Eye (tissue), 1 donor: Measurements from ENCODE around the gene LIMD2.

Source experiments
- DNase-seq: peaks from one replicate; pipeline ENCODE4 v3.0.0-alpha.2; 2015

The LIMD2 gene

DNA sequence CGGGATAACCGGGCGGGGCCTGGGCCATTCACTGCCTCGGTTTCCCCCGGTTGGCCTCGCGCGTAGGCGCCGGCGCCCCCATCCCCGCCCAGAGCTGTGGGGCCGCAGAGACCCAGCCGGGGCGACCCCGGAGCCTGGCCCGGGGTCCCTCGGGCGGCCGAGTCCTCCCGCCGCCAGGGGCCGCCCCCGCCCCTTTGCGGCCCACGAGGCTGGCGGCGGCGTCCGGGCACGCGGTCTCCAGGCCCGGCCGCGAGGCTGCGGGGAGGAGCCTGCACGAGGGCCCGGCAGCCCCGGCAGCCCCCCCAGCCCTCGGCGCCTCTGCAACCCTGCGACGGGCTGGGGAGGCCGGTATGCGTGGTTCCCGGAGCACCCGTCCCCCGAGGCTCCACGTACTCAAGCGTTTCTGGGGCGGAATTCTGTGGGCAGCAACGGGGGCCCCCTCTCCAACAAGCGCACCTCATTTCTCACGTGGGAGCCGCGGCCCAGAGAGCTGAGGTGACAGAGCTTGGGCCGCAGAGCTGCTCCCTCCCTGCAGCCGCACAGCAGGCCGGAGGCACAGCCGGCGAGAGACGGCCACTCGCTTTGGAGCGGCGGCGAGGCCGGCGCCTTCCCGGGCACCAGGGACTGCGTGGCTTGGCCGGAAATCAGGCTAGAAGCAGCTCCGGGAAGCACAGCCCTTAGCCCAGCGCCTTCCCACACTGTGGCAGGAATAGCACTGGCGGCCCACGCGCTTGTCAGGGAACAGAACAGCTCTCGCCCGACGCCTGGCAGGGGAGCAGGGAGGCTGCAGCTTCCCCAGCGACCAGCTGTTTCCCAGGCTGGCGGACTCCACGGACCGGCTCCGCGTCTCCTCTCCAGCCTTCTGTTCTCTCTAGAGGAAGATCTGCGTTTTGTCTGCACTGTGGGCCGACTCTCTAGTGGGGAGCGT is 867 bp upstream of the LIMD2 start:
- DNase-seq, result peak; percentile 81

DNA sequence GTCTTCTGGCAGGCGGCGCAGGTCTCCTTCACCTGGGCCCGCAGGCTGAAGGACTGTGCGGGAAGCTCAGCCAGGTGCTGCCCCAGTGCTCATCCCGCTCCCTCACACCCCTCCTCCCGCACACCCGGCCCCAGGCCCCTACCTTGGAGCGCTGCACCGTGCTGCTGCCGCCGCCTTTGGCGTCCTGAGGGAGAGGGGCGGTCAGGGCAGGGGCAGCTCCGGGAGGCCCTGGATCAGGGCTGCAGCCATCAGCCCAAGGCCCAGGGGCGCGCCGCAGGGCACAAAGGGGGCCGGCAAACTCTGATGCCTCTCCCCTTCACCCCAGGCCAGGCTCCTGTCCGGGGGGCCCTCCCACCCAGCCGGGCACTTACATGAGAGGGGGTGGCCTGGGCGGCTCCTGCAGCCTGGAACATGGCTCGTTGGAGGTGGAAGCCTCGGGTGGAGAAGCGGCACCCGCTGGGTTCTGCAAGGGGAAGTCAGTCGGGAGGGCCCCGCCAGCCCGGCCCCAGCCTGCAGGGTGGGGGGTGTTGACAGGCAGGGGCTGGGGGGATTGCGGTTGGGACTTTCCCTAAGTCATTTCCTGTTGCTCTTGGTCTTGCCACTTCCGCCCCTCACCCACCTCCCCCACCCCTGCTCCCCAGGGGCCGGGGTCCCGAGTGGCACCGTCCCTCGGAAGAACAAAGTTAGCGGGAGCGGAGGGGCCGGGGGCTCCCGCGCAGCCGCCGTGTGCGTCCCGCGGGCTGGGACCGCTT is 863 bp downstream of the LIMD2 start:
- DNase-seq, result peak; percentile 75

DNA sequence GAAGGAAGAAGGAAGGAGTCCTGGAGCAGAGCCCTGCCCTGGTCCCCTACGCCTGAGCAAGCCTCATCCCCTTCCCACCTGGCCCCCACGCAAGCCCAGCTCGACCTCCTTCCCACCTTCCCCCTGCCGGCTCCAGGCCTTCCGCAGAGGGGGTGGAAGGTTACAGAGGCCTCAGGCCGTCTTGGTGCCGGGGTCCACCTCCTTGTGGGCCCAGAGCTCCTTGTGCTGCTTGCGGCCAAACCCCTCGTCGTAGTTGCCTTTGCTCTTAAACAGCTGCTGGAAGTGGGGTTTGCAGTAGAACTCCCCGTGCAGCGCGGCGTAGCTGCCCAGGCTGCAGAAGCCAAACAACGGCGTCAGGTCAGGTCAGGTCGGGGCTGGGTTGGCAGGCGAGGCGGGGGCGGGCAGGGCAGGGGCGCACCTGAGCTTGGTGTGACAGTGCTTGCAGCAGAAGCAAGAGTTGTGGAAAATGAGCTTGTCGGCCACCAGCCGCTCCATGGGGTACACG is 1.5 kb downstream of the LIMD2 start:
- peak; percentile 9 for DNase-seq

DNA sequence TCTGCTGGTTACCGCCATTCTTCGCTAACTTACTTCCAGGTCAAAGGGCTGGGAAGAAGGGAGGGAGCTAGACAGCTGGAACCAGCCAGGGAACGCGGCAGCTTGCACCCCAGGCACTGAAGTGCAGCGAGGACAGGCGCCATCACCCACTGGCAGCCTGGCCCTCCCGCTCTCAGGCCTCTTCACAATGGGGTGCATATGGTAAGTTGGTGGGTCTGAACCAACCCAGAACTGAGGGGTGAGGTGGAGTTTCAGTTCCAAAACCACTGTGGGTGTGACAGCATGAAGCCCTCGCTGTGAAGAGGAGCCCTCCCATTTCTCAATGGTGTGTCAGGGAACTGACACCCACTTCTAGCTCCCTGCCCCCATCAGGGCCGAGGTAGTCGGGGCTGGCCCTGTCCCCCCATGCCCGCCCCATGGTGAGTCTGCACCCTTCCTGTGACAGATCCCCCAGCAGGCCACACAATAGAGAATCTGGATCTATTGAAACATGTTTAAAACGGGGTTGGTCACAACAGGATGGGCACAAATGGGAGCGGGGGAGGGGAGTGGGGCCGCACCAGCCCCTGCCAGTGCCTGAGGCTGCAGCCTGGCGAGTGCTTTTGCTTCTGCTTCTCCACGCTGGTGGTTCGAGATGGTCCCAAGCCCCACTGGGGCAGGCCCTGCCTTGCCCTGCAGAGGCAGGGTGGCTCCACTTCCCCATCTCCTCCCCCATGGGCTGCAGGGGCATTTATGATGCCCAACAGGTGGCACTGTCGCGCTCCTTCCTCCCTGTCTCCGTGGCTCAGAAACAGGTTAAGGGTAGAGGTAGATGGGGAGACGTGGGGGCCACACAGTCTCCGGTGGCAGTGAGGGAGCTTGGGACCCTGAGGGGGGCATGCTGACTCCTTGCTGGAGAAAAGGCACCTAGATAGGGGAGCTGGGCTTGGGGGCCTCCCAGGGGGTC is 2.3 kb downstream of the LIMD2 start:
- DNase-seq, result peak; percentile 64

DNA sequence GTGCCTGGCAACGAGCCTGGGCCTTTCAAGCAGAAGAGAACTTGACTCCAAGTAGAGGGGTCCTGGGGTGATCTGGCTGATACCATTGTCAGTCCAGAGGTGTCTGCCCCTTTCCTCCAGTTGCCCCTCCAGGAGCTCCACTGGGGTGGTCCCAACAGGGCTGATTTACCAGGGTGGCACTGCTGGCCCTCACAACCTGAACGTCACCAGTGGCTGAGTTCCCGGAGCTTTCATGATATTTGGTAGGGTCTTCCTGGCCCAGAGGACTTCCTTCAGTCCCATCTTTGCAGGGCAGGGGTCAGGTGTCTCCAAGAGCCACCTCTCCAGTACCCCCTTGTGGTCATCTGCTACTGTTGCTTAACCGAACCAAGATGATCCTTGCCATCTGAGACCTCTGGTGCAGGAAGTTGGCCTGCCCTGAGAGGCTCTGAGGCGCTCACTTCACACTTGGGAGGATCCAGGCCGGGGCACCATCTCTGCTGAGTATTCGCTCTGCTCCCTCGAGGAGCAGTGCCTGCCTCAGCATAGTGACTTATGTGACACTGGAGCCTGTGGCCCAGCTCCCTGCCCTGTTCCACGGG is 3.5 kb downstream of the LIMD2 start:
- peak; percentile 51 for DNase-seq

DNA sequence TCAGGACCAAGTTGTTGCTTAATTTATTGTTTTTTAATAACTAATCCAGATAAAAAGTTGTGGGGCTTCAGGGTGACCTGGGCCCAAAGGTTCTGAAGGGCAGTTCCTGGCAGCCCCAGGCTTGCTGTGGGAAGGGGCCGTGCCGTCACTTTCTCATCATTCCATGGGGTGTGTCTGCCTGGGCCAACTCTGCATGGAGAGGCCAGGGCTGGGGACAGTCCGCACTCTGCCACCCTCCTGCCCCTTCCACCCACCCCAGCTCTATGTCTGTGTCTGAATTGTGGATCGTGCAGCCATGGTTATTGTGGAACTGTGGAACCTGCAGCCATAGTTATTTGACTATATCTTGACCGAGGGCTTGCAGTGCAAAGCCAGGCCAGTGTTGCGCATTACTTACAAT is 4.0 kb downstream of the LIMD2 start:
- no peak for DNase-seq

DNA sequence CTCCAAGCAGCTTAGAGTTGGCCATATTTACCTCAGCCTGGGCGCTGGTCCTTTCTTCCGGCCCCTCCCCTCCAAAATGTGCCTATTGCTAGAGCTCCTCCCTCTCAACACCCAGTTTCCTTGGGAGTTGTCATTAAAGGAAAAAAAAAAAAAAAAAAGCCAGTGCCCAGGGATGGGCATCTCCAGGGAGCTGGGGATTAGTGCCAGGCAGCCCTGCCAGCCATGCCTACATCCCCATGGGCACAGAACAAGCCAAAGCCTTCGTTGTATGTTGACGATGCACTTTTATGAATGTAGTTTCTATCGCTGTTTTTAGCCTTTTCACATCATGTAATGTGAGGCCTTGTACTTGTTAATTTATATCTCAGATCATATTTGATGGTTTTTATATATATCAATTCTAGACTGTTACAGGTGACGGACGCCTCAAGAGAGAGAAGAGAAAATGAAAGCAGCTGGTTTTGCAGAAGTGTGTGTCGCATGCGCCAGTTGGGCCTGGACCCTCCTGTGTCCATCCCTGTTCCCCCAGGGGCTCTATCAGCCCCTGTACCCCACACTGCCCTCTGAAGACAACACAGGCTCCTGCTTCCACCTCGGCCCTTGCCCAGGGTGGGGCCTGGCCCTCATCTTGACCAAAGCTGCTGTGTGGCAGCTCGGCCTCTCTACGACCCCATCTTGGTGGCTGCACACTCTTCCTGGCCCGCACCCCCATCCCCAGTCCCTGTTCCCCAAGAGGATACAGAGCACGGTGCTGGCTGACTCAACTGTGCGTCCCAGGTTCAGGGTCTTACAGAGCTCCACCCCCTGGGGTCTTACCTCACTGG is 4.8 kb downstream of the LIMD2 start:
- peak; percentile 17 for DNase-seq

DNA sequence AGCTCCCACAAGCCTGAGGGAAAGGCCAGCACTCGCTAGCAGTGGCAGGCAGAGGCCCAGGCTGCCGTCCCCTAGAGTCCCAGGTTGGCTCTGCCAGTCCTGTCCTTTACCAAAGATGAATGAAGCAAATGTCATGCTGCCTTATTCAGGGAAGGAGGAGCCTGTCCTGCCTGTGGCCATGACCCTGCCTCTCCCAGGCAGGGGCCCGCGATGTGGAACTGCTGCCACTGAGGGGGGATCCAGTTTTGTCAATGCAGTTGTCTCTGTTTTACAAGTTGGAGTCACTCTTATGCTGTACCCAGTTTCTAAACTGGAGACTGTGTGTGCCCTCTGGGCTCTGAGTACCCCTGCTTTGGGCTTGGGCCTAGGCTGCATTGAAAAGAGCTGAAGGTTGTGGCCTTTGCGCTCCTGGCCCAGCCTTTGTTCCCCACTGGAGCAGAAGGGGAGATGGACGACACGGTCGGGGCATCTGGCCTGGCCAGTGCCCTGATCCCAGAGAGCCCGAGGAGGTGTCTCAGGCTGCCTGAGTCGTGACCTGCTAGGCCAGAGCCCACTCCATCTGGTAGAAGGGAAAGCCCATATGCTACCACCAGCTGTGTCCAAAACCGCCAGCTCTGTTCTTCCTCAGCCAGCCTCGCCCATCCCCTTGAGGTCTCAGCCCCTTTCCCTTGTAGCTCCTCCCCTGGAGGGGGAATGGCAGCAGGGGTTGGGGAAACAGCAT is 5.5 kb downstream of the LIMD2 start:
- DNase-seq, result peak; percentile 83

DNA sequence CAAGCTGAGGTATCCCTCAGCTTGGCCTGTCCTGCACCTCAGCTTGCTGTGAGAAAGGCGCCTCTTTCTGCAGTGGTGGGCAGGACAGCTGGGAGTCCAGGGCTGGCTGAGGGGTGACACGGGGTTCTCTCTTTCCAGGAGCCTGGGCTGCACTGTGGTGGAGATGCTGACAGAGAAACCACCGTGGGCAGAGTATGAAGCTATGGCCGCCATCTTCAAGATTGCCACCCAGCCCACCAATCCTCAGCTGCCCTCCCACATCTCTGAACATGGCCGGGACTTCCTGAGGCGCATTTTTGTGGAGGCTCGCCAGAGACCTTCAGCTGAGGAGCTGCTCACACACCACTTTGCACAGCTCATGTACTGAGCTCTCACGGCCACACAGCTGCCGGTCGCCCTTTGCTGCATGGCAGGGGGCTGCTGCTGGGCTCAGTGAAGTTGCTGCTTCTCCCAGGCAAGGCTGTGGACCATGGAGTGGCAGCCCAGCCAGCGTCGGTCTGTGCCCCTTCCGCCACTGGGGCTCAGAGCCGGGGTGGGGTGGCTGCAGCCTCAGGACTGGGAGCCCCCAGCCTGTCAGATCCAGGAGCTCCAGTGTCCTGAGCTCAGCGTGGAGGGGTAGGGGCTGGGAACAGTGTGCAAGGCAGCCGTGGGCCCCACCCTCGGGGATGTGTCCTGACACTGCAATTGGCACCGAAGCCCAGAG is 6.4 kb downstream of the LIMD2 start:
- DNase-seq, result no peak

DNA sequence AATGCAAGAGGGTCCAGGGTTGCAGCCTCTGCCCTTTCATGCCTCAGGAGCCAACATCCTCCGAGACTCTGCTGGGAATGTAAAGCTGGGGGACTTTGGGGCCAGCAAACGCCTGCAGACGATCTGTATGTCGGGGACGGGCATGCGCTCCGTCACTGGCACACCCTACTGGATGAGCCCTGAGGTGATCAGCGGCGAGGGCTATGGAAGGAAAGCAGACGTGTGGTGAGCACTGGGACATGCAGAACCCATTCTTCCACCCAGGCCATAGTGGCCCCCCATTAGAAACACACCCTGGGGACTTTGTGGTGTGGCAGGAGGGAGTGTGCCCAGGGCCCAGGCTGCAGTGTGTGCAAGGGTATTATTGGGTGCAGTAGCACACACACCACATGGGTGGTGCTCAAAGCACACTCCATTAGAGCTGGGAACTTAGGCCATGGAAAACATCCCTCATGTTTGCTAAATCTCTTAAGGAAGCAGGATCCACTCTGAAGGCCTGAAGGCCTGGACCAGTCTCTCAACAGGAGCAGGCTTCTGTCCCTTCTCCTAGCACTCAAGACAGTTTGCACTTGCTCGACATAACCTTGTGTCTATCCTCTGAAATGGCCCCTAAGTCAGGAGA is 7.6 kb downstream of the LIMD2 start:
- DNase-seq, result no peak

DNA sequence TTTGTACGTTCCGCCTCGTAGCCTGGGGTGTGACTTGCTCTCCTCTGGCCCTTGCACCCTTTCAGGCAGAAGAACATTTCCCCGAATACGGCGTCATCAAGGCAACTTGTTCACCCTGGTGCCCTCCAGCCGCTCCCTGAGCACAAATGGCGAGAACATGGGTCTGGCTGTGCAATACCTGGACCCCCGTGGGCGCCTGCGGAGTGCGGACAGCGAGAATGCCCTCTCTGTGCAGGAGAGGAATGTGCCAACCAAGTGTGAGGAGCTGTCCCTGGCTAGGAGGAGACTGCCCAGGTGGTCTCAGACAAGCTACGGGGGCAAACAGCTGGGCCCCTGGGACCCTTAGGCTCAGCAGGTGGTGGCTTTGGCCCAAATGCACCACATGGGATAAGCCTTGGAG is 10.4 kb downstream of the LIMD2 start:
- no peak for DNase-seq

DNA sequence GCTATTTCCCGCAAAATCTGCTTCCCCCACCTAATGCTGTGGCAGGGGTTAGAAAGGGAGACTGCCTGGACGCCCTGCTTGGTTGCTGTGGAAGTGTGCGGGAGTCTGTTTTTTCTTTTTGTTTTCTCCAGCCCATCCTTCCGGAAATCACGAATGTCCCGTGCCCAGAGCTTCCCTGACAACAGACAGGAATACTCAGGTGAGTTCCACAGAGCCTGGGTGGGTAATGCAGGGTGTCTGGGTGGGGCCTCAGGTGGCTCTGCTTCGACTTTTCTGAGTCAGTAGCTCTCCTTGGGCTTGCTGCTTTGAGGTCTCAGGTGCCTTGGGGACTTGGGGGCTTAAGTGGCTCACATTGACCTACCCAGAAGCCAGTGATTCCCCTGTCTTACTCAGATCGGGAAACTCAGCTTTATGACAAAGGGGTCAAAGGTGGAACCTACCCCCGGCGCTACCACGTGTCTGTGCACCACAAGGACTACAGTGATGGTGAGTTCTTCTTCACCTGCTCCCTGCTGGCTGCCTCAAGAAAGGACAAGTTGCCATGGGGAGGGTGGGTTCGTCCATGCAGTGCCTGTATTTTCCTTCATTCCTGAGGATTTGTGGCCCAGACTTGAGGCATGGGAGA is 11.4 kb downstream of the LIMD2 start:
- DNase-seq, result no peak

DNA sequence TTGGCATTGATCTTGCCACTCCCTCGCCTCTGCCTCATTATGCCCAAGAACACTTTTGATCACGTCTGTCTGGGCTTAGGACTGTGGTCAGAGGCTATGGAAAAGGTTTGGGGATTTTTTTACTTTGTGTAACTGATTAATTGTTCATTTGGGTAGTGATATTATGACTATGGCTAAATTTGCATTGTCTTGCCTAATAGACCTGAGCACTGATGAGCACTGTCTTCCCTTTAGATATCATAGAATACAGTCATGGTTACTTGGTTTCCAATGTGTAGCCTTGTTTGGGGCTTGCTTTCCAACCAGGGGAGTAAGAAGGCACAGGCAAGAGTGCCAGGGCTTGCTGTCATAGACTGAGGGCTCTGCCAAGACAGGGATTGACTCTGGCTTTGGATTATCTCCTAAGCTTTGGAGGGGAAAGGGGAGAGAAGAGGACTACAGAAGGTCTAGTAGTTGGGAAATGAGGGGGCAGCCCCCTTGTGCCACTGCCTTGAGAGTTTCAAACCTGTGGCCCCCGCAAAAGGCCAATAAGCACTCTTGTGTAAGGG is 13.7 kb downstream of the LIMD2 start:
- DNase-seq, result no peak

DNA sequence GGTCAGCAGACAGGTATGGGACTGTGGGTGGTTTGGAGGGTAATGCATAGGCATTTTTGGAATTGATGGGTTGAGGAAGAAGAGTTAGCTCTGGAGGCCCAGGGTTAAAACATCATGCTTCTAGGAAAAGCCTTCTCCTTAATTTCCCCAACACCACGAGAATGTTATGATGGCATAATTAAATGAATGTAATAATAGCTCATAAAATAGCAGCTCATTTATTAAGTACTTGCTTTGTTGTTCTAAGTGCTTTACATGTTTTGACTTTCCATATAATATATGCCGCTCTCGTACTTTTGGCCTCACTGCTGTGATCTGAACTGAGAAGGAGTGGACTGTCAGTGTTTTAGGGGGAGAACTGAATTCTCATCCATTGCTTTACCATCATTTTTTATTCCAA is 14.3 kb downstream of the LIMD2 start:
- no peak for DNase-seq

DNA sequence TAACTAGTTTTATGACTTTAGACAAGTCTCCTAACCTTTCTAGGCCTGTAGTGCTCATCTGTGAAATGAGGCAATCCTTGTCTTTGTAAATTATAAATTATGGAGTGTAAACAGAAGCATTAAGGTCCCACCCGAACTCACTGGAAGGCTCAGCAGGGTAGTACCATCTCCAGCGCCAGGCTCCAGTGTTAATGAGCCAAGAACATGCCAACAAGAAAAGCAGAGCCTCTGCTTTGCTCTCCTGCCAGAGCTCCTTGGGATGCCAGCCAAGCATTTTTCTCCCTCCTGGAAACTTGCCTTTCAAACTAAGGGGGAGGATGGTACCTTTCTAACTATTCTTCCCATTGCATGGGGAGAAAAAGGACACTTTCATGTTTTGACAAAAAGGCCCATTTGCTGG is 14.9 kb downstream of the LIMD2 start:
- no peak for DNase-seq

DNA sequence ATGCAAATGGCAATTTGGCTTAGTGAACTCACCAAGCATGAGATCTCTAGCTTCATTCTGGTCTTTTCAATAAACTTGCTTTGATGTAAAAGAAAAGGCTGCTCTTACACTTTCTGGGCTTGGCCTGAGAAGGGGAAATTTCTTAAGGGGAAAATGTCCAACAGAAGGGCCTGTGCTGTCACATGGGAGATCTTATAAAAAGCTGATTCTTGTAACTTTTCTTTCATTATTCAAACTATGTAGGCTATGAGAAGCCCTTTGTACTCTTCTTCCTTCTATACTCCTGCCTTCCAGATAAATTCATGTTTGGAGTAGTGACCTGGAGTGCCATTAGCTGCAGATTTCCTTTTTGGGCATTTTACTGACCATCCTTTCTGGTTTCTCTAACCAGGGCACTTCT is 16.9 kb downstream of the LIMD2 start:
- no peak for DNase-seq

DNA sequence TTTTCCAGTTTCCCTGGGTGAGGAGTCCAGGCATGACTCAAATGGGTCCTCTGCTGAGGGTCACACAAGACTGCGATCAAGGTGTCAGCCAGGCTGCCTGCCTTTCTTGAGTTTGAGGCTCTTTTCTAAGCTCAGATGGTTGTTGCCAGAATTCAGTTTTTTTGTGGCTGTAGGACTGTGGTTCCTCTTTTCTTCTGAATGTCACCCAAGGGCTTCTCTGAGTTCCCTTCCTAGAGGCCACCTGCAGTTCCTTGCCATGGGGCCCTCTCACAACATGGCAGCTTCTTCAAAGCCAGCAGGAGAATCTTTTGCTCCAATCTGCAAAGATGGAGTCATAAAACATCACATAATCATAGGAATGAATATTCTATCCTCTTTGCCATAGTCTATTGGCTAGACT is 17.5 kb downstream of the LIMD2 start:
- DNase-seq, result no peak

DNA sequence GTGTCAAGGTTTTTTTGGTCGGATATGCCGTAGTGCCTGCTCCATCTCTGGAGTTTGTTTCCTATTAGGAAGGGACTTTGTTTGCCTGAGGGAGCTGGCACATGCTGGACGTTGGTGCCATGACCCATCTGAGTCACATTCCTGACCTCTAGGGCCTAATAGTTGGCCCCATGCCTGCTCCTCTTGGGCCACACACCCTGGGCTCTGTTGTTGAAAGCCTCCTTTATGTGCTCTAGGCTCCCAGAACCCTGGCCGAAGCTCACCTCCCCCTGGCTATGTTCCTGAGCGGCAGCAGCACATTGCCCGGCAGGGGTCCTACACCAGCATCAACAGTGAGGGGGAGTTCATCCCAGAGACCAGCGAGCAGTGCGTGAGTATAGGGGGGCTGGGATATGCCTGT is 18.4 kb downstream of the LIMD2 start:
- no peak for DNase-seq

DNA sequence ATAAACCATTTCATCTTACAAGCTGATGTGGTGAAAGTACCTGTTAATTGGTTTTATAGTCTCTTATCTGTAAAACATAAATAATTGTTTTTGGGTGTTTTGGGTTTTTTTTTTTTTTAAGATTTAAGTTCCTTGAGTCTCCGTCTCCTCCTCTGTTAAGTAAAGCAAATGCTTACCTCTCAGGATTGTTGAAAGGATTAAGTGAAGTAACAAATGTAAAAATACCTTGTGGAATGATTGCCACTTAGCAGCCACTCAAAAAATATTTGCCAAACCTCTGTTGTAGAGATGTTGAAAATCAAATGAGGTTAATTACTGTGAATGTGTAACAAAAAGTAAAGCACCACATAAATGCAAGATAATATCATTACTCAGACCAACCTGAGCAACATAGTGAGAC is 19.2 kb downstream of the LIMD2 start:
- DNase-seq, result no peak
